Testis (tissue), 3 donors: Measurements from ENCODE around the gene PTGER1. TPM values are rescaled to one million over a fixed set of nuclear protein-coding genes. Genes with fewer than 3 reads are reported as not detected.

Experiments
- DNase-seq: peaks from one replicate; pipeline ENCODE4 v3.0.0-alpha.2; 2019
- H3K27ac ChIP-seq, 2 donors: fragments of 200-600 bp; sonication (generic); one replicate each; pipeline ENCODE4 v1.5.1; 2019
- H3K27me3 ChIP-seq: fragments of 200-600 bp; sonication (generic); one replicate; pipeline ENCODE4 v1.5.1; 2019
- H3K36me3 ChIP-seq: fragments of 200-600 bp; sonication (generic); one replicate; pipeline ENCODE4 v1.5.1; 2017; ENCODE audit warnings: low read depth; ENCODE audit errors: missing control alignments
- H3K4me1 ChIP-seq: fragments of 200-600 bp; sonication (generic); one replicate; pipeline ENCODE4 v1.5.1; 2019
- H3K4me3 ChIP-seq, 2 donors: fragments of 200-600 bp; sonication (generic); one replicate each; pipeline ENCODE4 v1.5.1; 2017 to 2019
- H3K9me3 ChIP-seq: fragments of 200-600 bp; sonication (generic); one replicate; pipeline ENCODE4 v1.5.1; 2017
- CTCF ChIP-seq, 3 experiments: fragments of 450-650 bp in 2 of 3; fragments of 200-600 bp in 1 of 3; sonication (generic) in 1 of 3; IDR thresholded peaks; one replicate each; pipeline ENCODE4 v1.5.1; 2016 to 2019; ENCODE audit warnings: antibody characterized with exemption in 3 of 3, mild to moderate bottlenecking in 2 of 3, moderate library complexity in 1 of 3
- POLR2A ChIP-seq: fragments of 450-650 bp; IDR thresholded peaks from one replicate; pipeline ENCODE4 v1.6.1; 2017; ENCODE audit warnings: antibody characterized with exemption, mild to moderate bottlenecking, moderate library complexity
- WGBS, 2 donors: methylation state at CpG; one replicate each; pipeline ENCODE4 v1.1.5; 2018; 5-methylcytosine and 5-hydroxymethylcytosine counted together
- intact Hi-C: fragments of 100-400 bp; cut with DNase I; formaldehyde crosslinking; loops from one replicate; pipeline ENCODE4 v1.15.1; 2023; ENCODE audit warnings: low total_unique reads
- polyA plus RNA-seq: library from polyadenylated mRNA; stranded (reverse); fragments of 350-450 nt; fragmentation: Illumina TruSeq; extraction: RNeasy Lipid Tissue Mini Kit (QIAGEN cat#74804); gene quantifications from one replicate; pipeline ENCODE4 v1.2.3, GENCODE V29; 2014; ENCODE audit warnings: low read depth, low replicate concordance; ENCODE audit not compliant: insufficient read depth
- small RNA-seq, 2 donors: library from RNA; depleted of rRNA; stranded (forward); fragments of <200 nt; gene quantifications; one replicate each; pipeline ENCODE3, GENCODE V24; 2016
- total RNA-seq, 2 donors: library from RNA; depleted of rRNA; stranded (reverse); fragments of >200 nt; gene quantifications; one replicate each; pipeline ENCODE4 v1.2.3, GENCODE V29; 2016

Gene PTGER1
- total and polyA plus RNA-seq, 3 donors from 2014 or later: 0.22 to 1.5 (median 1.4) TPM

- intact Hi-C loops: loop anchor here (10.0 kb wide), 1 partner anchor 46 kb away; the partner anchor contains the start of gene PTGER1
- Histone ChIP-seq H3K27ac (no peak overlapping the region), H3K4me3 (no peak overlapping the region), H3K36me3 (no peaks in the 10 kb centered on the region), H3K9me3 (no peaks in the 10 kb centered on the region), H3K27me3 (no peaks in the 10 kb centered on the region), H3K4me1 (peaks cover 10% of the 10 kb centered on the region)
- 81 to 91% methylated on average over 3 to 4 of the region's 4 CpGs for WGBS, 2 donors
- no peak for DNase-seq
- no peak for TF ChIP-seq POLR2A
- TF ChIP-seq CTCF (IDR thresholded peaks at IDR 0.05): no peak
Observed at GRCh38 chr19:14428882-14429416, 46.2 kb downstream of the PTGER1 start.

GRCh38 chr19:14427461-14427860 lies 47.7 kb downstream of the PTGER1 start:
- no peak for DNase-seq
- Histone ChIP-seq H3K4me1 (peaks cover 4% of the 10 kb centered on the region), H3K36me3 (no peaks in the 10 kb centered on the region), H3K9me3 (no peaks in the 10 kb centered on the region), H3K27me3 (no peaks in the 10 kb centered on the region), H3K4me3 (no peak overlapping the region), H3K27ac (peak overlapping the region in 1 of 2 donors; percentile 19)
- intact Hi-C loops: loop anchor here (10.0 kb wide), 1 partner anchor 47 kb away; the partner anchor contains the start of gene PTGER1
- 56 to 66% methylated on average over 2 of the region's 2 CpGs for WGBS, 2 donors
- TF ChIP-seq CTCF (IDR thresholded peaks at IDR 0.05) (no peak), POLR2A (no peak)

GRCh38 chr19:14425696-14426138 lies 49.4 kb downstream of the PTGER1 start:
- H3K4me1 ChIP-seq: peaks cover 3% of the 10 kb centered on the region
- TF ChIP-seq CTCF (IDR thresholded peaks at IDR 0.05) (no peak), POLR2A (no peak)
- H3K27me3 ChIP-seq: no peaks in the 10 kb centered on the region
- intact Hi-C loops: loop anchor here (10.0 kb wide), 1 partner anchor 49 kb away; the partner anchor contains the start of gene PTGER1
- H3K4me3 ChIP-seq: no peak overlapping the region
- DNase-seq: peak; percentile 91
- no peaks in the 10 kb centered on the region for H3K36me3 ChIP-seq
- WGBS, 2 donors: 52 to 64% methylated on average over 7 of the region's 7 CpGs
- peak overlapping the region; percentile 48 to 65 for H3K27ac ChIP-seq
- no peaks in the 10 kb centered on the region for H3K9me3 ChIP-seq

Small RNA genes lying within 50 kb of the gene (small RNA-seq; reads per million reads assigned to genes)
- 0 to 0.09 reads per million in 2 donors for gene SNRPGP15

Other genes starting within 250 kb of the PTGER1 start
- gene ADGRE5, start 93.9 kb downstream of the PTGER1 start, total RNA-seq: 10 to 100 TPM in 1 of 2 donors, 1 to 10 TPM in 1; 8.7 to 14.6 TPM
- gene ADGRE5, start 93.9 kb downstream of the PTGER1 start, polyA plus RNA-seq: 21.2 TPM
- 100 to 1,000 TPM; 218 to 295 TPM for gene DDX39A, start 56.0 kb downstream of the PTGER1 start, total RNA-seq
- gene DDX39A, start 56.0 kb downstream of the PTGER1 start, polyA plus RNA-seq: 323 TPM
- 100 to 1,000 TPM; 204 to 259 TPM for gene PKN1, start 42.0 kb downstream of the PTGER1 start, total RNA-seq
- 116 TPM for gene PKN1, start 42.0 kb downstream of the PTGER1 start, polyA plus RNA-seq
- gene GIPC1, start 20.8 kb upstream of the PTGER1 start, total RNA-seq: 10 to 100 TPM; 55.0 to 57.5 TPM
- gene GIPC1, start 20.8 kb upstream of the PTGER1 start, polyA plus RNA-seq: 47.8 TPM
- 100 to 1,000 TPM; 185 to 245 TPM for gene DNAJB1, start 43.0 kb upstream of the PTGER1 start, total RNA-seq
- 386 TPM for gene DNAJB1, start 43.0 kb upstream of the PTGER1 start, polyA plus RNA-seq
- gene TECR, start 54.2 kb upstream of the PTGER1 start, total RNA-seq: 100 to 1,000 TPM; 164 to 192 TPM
- gene TECR, start 54.2 kb upstream of the PTGER1 start, polyA plus RNA-seq: 418 TPM
- 100 to 1,000 TPM; 389 to 493 TPM for gene NDUFB7, start 96.7 kb upstream of the PTGER1 start, total RNA-seq
- gene NDUFB7, start 96.7 kb upstream of the PTGER1 start, polyA plus RNA-seq: 259 TPM
- 1 to 10 TPM in 1 of 2 donors, under 1 TPM in 1; 0.56 to 1.3 TPM for gene CLEC17A, start 107.7 kb upstream of the PTGER1 start, total RNA-seq
- 1.4 TPM for gene CLEC17A, start 107.7 kb upstream of the PTGER1 start, polyA plus RNA-seq
- gene ADGRE3, start 199.5 kb upstream of the PTGER1 start, total RNA-seq: under 1 TPM; 0.19 to 0.31 TPM
- gene ADGRE3, start 199.5 kb upstream of the PTGER1 start, polyA plus RNA-seq: 0.46 TPM
- 10 to 100 TPM; 42.4 to 48.7 TPM for gene ZNF333, start 214.7 kb upstream of the PTGER1 start, total RNA-seq
- 24.2 TPM for gene ZNF333, start 214.7 kb upstream of the PTGER1 start, polyA plus RNA-seq